SK-N-SH treated with all-trans-retinoic acid at 6 μM for 48 hours (cell line): Measurements from ENCODE around the gene ESRP2.

ENCODE experiments used
- ATAC-seq: fragments of 200-7000 bp; cut with Tn5 transposase; 3 replicates; pipeline ENCODE4 v1.9.1; 2020; ENCODE audit warnings: mild to moderate bottlenecking, moderate library complexity
- ARNTL ChIP-seq: fragments of 450-650 bp; formaldehyde crosslinking; IDR thresholded peaks from 2 replicates; pipeline ENCODE4 v1.5.0; 2020; ENCODE audit warnings: low read depth, mild to moderate bottlenecking, moderate library complexity, borderline replicate concordance
- BACH2 ChIP-seq: fragments of 250-450 bp; sonication (Bioruptor Pico); IDR thresholded peaks from 2 replicates; pipeline ENCODE4 v1.9.0; 2021; ENCODE audit warnings: mild to moderate bottlenecking, borderline replicate concordance
- CSDC2 ChIP-seq: fragments of 250-450 bp; sonication (Bioruptor Pico); IDR thresholded peaks from 2 replicates; pipeline ENCODE4 v1.5.0; 2020; ENCODE audit warnings: mild to moderate bottlenecking, moderate library complexity
- GLIS3 ChIP-seq: fragments of 250-450 bp; sonication (Bioruptor Pico); IDR thresholded peaks from 2 replicates; pipeline ENCODE4 v1.5.0; 2020; ENCODE audit warnings: mild to moderate bottlenecking, moderate library complexity
- ISL1 ChIP-seq: fragments of 250-450 bp; sonication (Bioruptor Pico); IDR thresholded peaks from 2 replicates; pipeline ENCODE4 v2.1.2; 2022; ENCODE audit warnings: mild to moderate bottlenecking, moderate library complexity
- OSR1 ChIP-seq: fragments of 250-450 bp; sonication (Bioruptor Pico); IDR thresholded peaks from 2 replicates; pipeline ENCODE4 v1.8.0; 2022; ENCODE audit warnings: moderate library complexity, mild to moderate bottlenecking, inconsistent platforms
- POU6F1 ChIP-seq: fragments of 250-450 bp; sonication (Bioruptor Pico); IDR thresholded peaks from 2 replicates; pipeline ENCODE4 v1.8.0; 2021; ENCODE audit warnings: low read depth, mild to moderate bottlenecking, moderate library complexity, borderline replicate concordance
- PPARA ChIP-seq: fragments of 250-450 bp; sonication (Bioruptor Pico); IDR thresholded peaks from 2 replicates; pipeline ENCODE4 v1.5.0; 2020; ENCODE audit warnings: mild to moderate bottlenecking, borderline replicate concordance
- RARB ChIP-seq: fragments of 250-450 bp; sonication (Bioruptor Pico); IDR thresholded peaks from 2 replicates; pipeline ENCODE4 v1.8.0; 2021; ENCODE audit warnings: mild to moderate bottlenecking, moderate library complexity
- SNAI2 ChIP-seq: fragments of 250-450 bp; sonication (Bioruptor Pico); IDR thresholded peaks from 2 replicates; pipeline ENCODE4 v1.5.0; 2020; ENCODE audit warnings: mild to moderate bottlenecking, moderate library complexity
- TCF4 ChIP-seq: fragments of 250-450 bp; sonication (Bioruptor Pico); IDR thresholded peaks from 2 replicates; pipeline ENCODE4 v1.8.0; 2021; ENCODE audit warnings: mild to moderate bottlenecking, moderate library complexity, borderline replicate concordance
- TOX ChIP-seq: fragments of 250-450 bp; sonication (Bioruptor Pico); IDR thresholded peaks from 2 replicates; pipeline ENCODE4 v1.8.0; 2021; ENCODE audit warnings: mild to moderate bottlenecking, moderate library complexity, borderline replicate concordance
- TSHZ2 ChIP-seq: fragments of 250-450 bp; sonication (Bioruptor Pico); IDR thresholded peaks from 2 replicates; pipeline ENCODE4 v1.5.0; 2020; ENCODE audit warnings: mild to moderate bottlenecking, moderate library complexity
- ZC3H10 ChIP-seq: fragments of 250-450 bp; sonication (Bioruptor Pico); IDR thresholded peaks from 2 replicates; pipeline ENCODE4 v1.5.1; 2021; ENCODE audit warnings: mild to moderate bottlenecking, moderate library complexity
- ZFP3 ChIP-seq: fragments of 250-450 bp; sonication (Bioruptor Pico); IDR thresholded peaks from 2 replicates; pipeline ENCODE4 v1.5.0; 2020; ENCODE audit warnings: mild to moderate bottlenecking, moderate library complexity
- ZFP30 ChIP-seq: fragments of 450-650 bp; formaldehyde crosslinking; IDR thresholded peaks from 2 replicates; pipeline ENCODE4 v1.5.0; 2022; ENCODE audit warnings: mild to moderate bottlenecking, moderate library complexity
- ZNF565 ChIP-seq: fragments of 450-650 bp; formaldehyde crosslinking; conservative IDR thresholded peaks from 2 replicates; pipeline ENCODE4 v1.5.0; 2020; ENCODE audit warnings: low read depth, mild to moderate bottlenecking, moderate library complexity
- ZNF70 ChIP-seq: fragments of 450-650 bp; formaldehyde crosslinking; IDR thresholded peaks from 2 replicates; pipeline ENCODE4 v1.5.0; 2020; ENCODE audit warnings: mild to moderate bottlenecking, moderate library complexity
- TF ChIP-seq, protein P1 (sequence below): fragments of 250-450 bp; sonication (Bioruptor Pico); IDR thresholded peaks from 2 replicates; pipeline ENCODE4 v1.8.0; 2020; ENCODE audit warnings: mild to moderate bottlenecking, moderate library complexity, borderline replicate concordance
- TF ChIP-seq, protein P2 (sequence below): fragments of 250-450 bp; sonication (Bioruptor Pico); IDR thresholded peaks from 2 replicates; pipeline ENCODE4 v1.5.1; 2021; ENCODE audit warnings: mild to moderate bottlenecking, moderate library complexity

ESRP2 gene

GRCh38 chr16:68273459-68273858 lies 37.5 kb upstream of the ESRP2 start:
- TF ChIP-seq ZNF565 = no peak
- TF ChIP-seq CSDC2 (CRISPR knock-in tag) = no peak
- no peak for TF ChIP-seq TOX (CRISPR knock-in tag)
- no peak for TF ChIP-seq SNAI2 (CRISPR knock-in tag)
- no peak for TF ChIP-seq ZFP30 (CRISPR knock-in tag)
- TF ChIP-seq ZFP3 (CRISPR knock-in tag) = no peak
- TF ChIP-seq BACH2 (CRISPR knock-in tag) = no peak
- TF ChIP-seq TSHZ2 (CRISPR knock-in tag) = no peak
- no peak for TF ChIP-seq ARNTL (CRISPR knock-in tag)
- no peak for TF ChIP-seq ISL1 (CRISPR knock-in tag)
- no peak for TF ChIP-seq RARB (CRISPR knock-in tag)
- TF ChIP-seq, protein P1, sequence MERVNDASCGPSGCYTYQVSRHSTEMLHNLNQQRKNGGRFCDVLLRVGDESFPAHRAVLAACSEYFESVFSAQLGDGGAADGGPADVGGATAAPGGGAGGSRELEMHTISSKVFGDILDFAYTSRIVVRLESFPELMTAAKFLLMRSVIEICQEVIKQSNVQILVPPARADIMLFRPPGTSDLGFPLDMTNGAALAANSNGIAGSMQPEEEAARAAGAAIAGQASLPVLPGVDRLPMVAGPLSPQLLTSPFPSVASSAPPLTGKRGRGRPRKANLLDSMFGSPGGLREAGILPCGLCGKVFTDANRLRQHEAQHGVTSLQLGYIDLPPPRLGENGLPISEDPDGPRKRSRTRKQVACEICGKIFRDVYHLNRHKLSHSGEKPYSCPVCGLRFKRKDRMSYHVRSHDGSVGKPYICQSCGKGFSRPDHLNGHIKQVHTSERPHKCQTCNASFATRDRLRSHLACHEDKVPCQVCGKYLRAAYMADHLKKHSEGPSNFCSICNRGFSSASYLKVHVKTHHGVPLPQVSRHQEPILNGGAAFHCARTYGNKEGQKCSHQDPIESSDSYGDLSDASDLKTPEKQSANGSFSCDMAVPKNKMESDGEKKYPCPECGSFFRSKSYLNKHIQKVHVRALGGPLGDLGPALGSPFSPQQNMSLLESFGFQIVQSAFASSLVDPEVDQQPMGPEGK (CRISPR knock-in tag) = no peak
- TF ChIP-seq, protein P2, sequence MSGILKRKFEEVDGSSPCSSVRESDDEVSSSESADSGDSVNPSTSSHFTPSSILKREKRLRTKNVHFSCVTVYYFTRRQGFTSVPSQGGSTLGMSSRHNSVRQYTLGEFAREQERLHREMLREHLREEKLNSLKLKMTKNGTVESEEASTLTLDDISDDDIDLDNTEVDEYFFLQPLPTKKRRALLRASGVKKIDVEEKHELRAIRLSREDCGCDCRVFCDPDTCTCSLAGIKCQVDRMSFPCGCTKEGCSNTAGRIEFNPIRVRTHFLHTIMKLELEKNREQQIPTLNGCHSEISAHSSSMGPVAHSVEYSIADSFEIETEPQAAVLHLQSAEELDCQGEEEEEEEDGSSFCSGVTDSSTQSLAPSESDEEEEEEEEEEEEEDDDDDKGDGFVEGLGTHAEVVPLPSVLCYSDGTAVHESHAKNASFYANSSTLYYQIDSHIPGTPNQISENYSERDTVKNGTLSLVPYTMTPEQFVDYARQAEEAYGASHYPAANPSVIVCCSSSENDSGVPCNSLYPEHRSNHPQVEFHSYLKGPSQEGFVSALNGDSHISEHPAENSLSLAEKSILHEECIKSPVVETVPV (CRISPR knock-in tag) = no peak
- TF ChIP-seq PPARA (CRISPR knock-in tag) = no peak
- no peak for TF ChIP-seq ZC3H10 (CRISPR knock-in tag)
- ATAC-seq = no peak

GRCh38 chr16:68272507-68273209 lies 36.7 kb upstream of the ESRP2 start:
- no peak for ATAC-seq
- TF ChIP-seq OSR1 (no peak), ZFP30 (CRISPR knock-in tag) (no peak), PPARA (CRISPR knock-in tag) (no peak), TSHZ2 (CRISPR knock-in tag) (no peak), CSDC2 (CRISPR knock-in tag) (no peak), GLIS3 (CRISPR knock-in tag) (no peak), POU6F1 (CRISPR knock-in tag) (no peak), SNAI2 (CRISPR knock-in tag) (no peak), ZC3H10 (CRISPR knock-in tag) (no peak), TCF4 (no peak), ZNF70 (CRISPR knock-in tag) (no peak), BACH2 (CRISPR knock-in tag) (no peak), RARB (CRISPR knock-in tag) (no peak), TOX (CRISPR knock-in tag) (no peak), ISL1 (CRISPR knock-in tag) (no peak), ARNTL (CRISPR knock-in tag) (no peak)
- TF ChIP-seq, protein P1 (CRISPR knock-in tag) = no peak
- TF ChIP-seq, protein P2 (CRISPR knock-in tag) = no peak
